GM10248 (cell line): ENCODE results near the gene MLN.

Source experiments
- CTCF ChIA-PET: fragments of 300-600 bp; sonication (Branson Sonifier 250); formaldehyde crosslinking; extraction: SDS; loops from one replicate; lab custom pipeline; 2021; ENCODE audit warnings: antibody characterized with exemption; lab: Yijun Ruan, JAX
- POLR2A ChIA-PET: fragments of 350-650 bp; sonication (Branson Sonifier 250); formaldehyde crosslinking; extraction: SDS; loops from one replicate; lab custom pipeline; 2020; ENCODE audit warnings: antibody characterized with exemption; lab: Yijun Ruan, JAX
- DNase-seq: peaks from one replicate; pipeline ENCODE4 v3.0.0; 2012; ENCODE audit errors: extremely low spot score
- CTCF ChIP-seq: IDR thresholded peaks from 2 replicates; pipeline ENCODE4 v1.5.1; 2012; ENCODE audit warnings: mild to moderate bottlenecking, low read depth; ENCODE audit errors: extremely low read depth, missing control alignments, control extremely low read depth

The MLN gene

GRCh38 chr6:33792981-33793380, 10.8 kb downstream of the MLN start:
- TF ChIP-seq CTCF: no peak
- DNase-seq: no peak
- CTCF ChIA-PET: interaction anchor here (1.2 kb wide), 2 partner anchors 19 to 21 kb away, joined by 3 read pairs; no protein-coding TSS in a partner anchor
- POLR2A ChIA-PET: no interaction called here

GRCh38 chr6:33791620-33792019, 12.2 kb downstream of the MLN start:
- no peak for DNase-seq
- ChIA-PET POLR2A (no interaction called here), CTCF (interaction anchor here (1.2 kb wide), 1 partner anchor 20 kb away, joined by 3 read pairs; no protein-coding TSS in a partner anchor)
- no peak for TF ChIP-seq CTCF

GRCh38 chr6:33790910-33791309, 12.9 kb downstream of the MLN start:
- POLR2A ChIA-PET: no interaction called here
- no peak for DNase-seq
- CTCF ChIA-PET: interaction anchor here (1.2 kb wide), 1 partner anchor 20 kb away, joined by 3 read pairs; no protein-coding TSS in a partner anchor
- TF ChIP-seq CTCF: no peak

- DNase-seq: no peak
- CTCF ChIA-PET: interaction anchor here (1.2 kb wide), 1 partner anchor 19 kb away, joined by 3 read pairs; no protein-coding TSS in a partner anchor
- no peak for TF ChIP-seq CTCF
- POLR2A ChIA-PET: no interaction called here
Observed at GRCh38 chr6:33790379-33790778, 13.4 kb downstream of the MLN start.

GRCh38 chr6:33789550-33789895, 14.3 kb downstream of the MLN start:
- TF ChIP-seq CTCF: no peak
- ChIA-PET POLR2A (no interaction called here), CTCF (interaction anchor here (2.7 to 3.6 kb wide), 2 partner anchors 17 to 20 kb away, joined by 9 to 18 read pairs; no protein-coding TSS in a partner anchor)
- no peak for DNase-seq

- CTCF ChIA-PET: interaction anchor here (1.2 to 3.6 kb wide), 3 partner anchors 15 to 20 kb away, joined by 3 to 18 read pairs (median 9); no protein-coding TSS in a partner anchor
- no peak for TF ChIP-seq CTCF
- POLR2A ChIA-PET: interaction anchor here (0.6 kb wide), 1 partner anchor 78 kb away, joined by 3 read pairs; the partner anchor contains the start of gene UQCC2
- peak; percentile 97 for DNase-seq
Observed at GRCh38 chr6:33788694-33789549, 14.9 kb downstream of the MLN start, which contains the start of gene LEMD2. LEMD2 (minus strand) TSS chr6:33789130; CDS start chr6:33789116, 14 bp downstream.
